ENCODE measurements around the gene FIGNL2. TPM values are rescaled to one million over a fixed set of nuclear protein-coding genes. Genes with fewer than 3 reads are reported as not detected.
A peak's percentile ranks its signal among the peaks of the same experiment; 100 is the strongest.

The FIGNL2 gene
- total RNA-seq, 1 experiment from 2014 or later, result 0.27 TPM

DNA sequence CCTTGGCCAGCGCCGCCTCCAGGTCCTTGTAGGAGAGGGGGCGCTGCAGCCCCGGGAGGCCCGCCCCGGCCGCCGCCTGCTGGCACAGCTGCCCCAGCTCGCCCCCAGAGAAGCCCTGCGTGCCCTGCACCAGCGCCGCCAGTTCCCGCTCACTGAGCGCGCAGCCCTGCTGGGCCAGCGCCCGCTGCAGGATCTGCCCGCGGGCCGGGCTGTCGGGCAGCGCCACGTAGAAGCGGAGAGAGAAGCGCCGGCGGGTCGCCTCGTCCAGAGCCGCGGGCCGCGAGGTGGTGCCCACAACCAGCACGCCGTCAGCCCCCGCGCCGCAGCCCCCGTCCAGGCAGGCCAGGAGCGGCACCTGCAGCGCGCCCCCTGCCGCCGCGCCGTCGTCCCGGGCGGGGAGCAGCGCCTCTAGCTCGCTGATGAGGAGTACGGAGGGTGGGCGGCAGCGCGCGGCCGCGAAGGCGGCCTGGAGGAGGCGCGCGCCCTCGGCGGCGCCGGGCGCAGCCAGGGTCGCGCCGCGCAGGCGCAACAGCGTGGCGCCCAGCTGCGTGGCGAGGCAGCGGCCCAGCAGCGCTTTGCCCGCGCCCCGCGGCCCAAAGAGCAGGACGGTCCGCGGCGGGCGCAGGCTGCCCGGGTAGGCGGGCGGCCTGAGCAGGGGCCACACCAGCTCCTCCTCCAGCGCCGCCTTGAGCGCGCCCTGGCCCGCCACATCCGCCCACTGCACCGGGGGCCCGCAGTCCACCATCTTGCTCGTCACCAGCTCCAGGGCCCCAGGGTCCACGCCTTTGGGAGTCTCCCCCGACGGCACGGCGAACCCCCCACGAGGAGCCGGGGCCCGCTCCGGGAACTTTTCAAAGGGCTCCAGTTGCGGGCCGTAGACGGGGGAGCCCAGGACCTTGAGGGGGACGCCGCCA is 27.7 kb downstream of the FIGNL2 start (continued):
- TF ChIP-seq CTCF (IDR thresholded peaks at IDR 0.05 in 2 of 3, conservative IDR thresholded peaks at IDR 0.05 in 1 of 3; ENCODE audit: borderline replicate concordance in 1 of 3, insufficient read depth in 1 of 3, low read depth in 2 of 3, low read length in 2 of 3), result peak; percentile 3 to 26 (median 24); a peak in 4 of 6 replicates

DNA sequence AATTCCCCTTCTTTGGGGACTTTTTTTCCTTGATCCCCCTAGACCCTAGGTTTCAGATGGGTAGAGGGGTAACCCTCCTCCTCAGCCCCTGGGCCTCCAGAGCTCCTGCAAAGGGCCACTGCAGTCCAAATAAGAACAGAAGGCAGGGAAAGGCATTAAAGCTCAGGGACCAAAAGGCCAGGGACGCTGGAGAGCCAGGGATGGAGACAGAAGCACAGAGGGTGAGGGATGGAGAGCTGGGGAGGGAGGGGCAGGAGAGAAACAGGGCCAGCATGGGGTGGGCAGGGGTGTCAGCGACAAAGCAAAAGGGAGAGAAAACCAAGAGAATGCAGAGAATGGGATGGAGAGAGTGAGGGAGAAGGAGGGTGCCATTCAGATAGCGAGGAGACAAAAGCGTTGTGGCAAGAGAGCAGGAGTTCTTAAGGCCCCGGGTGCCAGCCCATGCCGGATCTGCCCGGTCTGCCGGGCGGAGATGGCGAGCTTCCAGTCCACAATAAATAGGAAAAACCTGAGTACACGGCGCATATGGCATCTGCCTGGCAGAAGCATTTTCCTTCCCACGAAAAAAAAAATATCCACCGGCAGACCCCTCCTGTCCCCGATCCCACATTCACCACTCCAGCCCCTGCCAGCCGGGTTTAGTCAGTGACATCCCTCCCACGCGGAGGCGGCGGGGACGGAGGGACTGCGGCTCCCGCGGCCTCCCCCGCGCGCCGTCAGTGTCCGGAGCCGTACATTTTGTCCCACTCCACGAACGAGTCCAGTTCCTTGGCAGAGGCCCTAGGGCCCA is 28.6 kb downstream of the FIGNL2 start:
- H3K4me2 ChIP-seq (ENCODE audit: low read length), result peak overlapping the region; percentile 79
- intact Hi-C loops (cut with micrococcal nuclease), result no loop called here
- H4K20me1 ChIP-seq (ENCODE audit: insufficient read depth), result no peaks in the 10 kb centered on the region
- DNase-seq (ENCODE audit: low read depth, low spot score), result no peak
- CTCF ChIA-PET, result interaction anchor here (1.6 to 1.7 kb wide), 2 partner anchors 59 to 399 kb away, joined by 3 to 8 read pairs; no protein-coding TSS in a partner anchor
- peak overlapping the region; percentile 77 for H3K9ac ChIP-seq (ENCODE audit: low read length)
- H3K27ac ChIP-seq (ENCODE audit: low read depth, low read length), result peak overlapping the region; percentile 85
- H2AFZ ChIP-seq (ENCODE audit: low read depth, low read length, poor library complexity, severe bottlenecking), result no peak overlapping the region
- ATAC-seq, result no peak
- POLR2A ChIA-PET, result no interaction called here
- RAD21 ChIA-PET (ENCODE audit: low non-redundant PET in 1 of 2, low total read pairs in 2 of 2, uncharacterized antibody in 2 of 2, unreplicated experiment in 2 of 2), result interaction anchor here in 1 of 2 experiments (1.4 kb wide), 1 partner anchor 55 kb away, joined by 4 read pairs; no protein-coding TSS in a partner anchor
- peak overlapping the region; percentile 42 to 65 for H3K4me3 ChIP-seq (replicated peaks in 1 of 2; ENCODE audit: low read depth in 1 of 2, low read length in 2 of 2)
- H3K27me3 ChIP-seq (ENCODE audit: insufficient read depth, low read length), result no peaks in the 10 kb centered on the region
- peak; percentile 69 for TF ChIP-seq EGR1 (IDR thresholded peaks at IDR 0.05; ENCODE audit: low read depth)
- TF ChIP-seq ZNF274 (IDR thresholded peaks at IDR 0.05; ENCODE audit: low read depth, low read length), result no peak
- no peaks in the 10 kb centered on the region for H3K9me3 ChIP-seq (ENCODE audit: control insufficient read depth in 1 of 2, insufficient read depth in 1 of 2, low read depth in 1 of 2, low read length in 2 of 2)
- TSS peak; percentile 66 for BruUV-seq (replicated peaks)
- H3K9me2 ChIP-seq (ENCODE audit: insufficient read depth), result no peaks in the 10 kb centered on the region
- no peaks in the 10 kb centered on the region for H3K36me3 ChIP-seq (ENCODE audit: control insufficient read depth in 1 of 2, insufficient read depth in 2 of 2, low read length in 2 of 2)
- H3K4me1 ChIP-seq (ENCODE audit: control insufficient read depth in 1 of 2, insufficient read depth in 2 of 2, low read length in 2 of 2), result peaks cover 2 to 18% of the 10 kb centered on the region in 2 experiments; a peak in 2 of 4 replicates
- no peaks in the 10 kb centered on the region for H3K79me2 ChIP-seq (ENCODE audit: insufficient read depth, low read length)
